ENCODE data around the gene TBCEL.

- TF ChIP-seq CTCF (optimal IDR thresholded peaks at IDR 0.05 in 1 of 3, IDR thresholded peaks at IDR 0.05 in 1 of 3, conservative IDR thresholded peaks at IDR 0.05 in 1 of 3; ENCODE audit: extremely low read depth in 1 of 3, insufficient read depth in 2 of 3, low read length in 3 of 3) (no peak), EZH2 (IDR thresholded peaks at IDR 0.05; ENCODE audit: low read length) (no peak)
Measured at GRCh38 chr11:121140369-121140768, 116.5 kb downstream of the TBCEL start.

Data from keratinocyte (primary cell).